ENCODE results near the gene VPS9D1.
"Not testable (repeated sequence)": the region's sequence is repeated elsewhere in the genome, so short reads cannot be mapped to it uniquely, and the experiment has no call there.

Gene VPS9D1

GRCh38 chr16:89709716-89710432 is 10.8 kb downstream of the VPS9D1 start:
- TF ChIP-seq GATA1 (IDR thresholded peaks at IDR 0.05; ENCODE audit: low read depth, low read length) = no peak
- TF ChIP-seq POLR2A (IDR thresholded peaks at IDR 0.05; ENCODE audit: low read length) = no peak
- no peak for DNase-seq

DNA sequence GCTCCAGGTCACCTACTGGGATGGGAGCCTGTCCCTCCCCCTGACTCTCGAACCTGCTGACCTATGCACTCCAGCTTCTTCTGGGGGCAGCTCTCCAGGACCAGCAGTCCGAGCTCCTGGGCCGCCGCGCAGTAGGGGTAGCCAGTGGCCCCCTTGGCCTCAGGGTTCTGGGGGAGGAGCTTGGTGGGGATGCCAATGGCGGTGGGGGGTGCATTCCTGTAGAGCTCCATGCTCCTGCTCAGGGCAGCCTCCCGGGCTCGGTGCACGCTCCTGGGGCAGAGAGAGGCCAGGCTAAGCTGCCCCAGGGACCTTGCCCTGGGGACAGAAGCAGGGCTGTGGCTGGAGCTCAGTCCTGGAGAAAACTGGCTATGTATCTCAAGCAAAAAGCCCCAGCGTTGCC is 11.5 kb downstream of the VPS9D1 start:
- no peak for TF ChIP-seq GATA1 (IDR thresholded peaks at IDR 0.05; ENCODE audit: low read depth, low read length)
- TF ChIP-seq POLR2A (IDR thresholded peaks at IDR 0.05; ENCODE audit: low read length) = no peak
- no peak for DNase-seq

DNA sequence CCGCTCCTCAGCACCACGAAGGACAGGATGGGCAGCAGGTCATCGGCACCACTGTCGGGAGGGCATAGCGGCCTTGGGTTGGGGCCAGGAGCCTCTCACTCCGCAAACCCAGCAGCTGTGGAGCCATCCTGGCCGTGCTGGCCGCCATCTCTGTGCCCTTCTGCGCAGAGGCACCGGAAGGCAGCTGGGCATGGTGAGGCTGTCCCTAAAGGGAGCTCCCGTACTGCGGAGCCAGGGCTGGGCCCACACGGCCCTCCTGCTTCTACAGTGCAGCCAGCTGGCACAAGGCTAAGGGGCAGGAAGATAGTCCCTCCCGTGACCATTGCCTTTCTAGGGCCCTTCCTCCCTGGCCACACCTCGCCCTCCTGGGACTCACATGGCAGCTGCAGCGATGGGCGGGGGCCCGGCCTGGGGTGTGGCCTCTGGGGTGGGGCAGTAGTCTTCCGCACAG is 12.2 kb downstream of the VPS9D1 start:
- no peak for DNase-seq
- TF ChIP-seq POLR2A (IDR thresholded peaks at IDR 0.05; ENCODE audit: low read length) = no peak
- TF ChIP-seq GATA1 (IDR thresholded peaks at IDR 0.05; ENCODE audit: low read depth, low read length) = no peak

DNA sequence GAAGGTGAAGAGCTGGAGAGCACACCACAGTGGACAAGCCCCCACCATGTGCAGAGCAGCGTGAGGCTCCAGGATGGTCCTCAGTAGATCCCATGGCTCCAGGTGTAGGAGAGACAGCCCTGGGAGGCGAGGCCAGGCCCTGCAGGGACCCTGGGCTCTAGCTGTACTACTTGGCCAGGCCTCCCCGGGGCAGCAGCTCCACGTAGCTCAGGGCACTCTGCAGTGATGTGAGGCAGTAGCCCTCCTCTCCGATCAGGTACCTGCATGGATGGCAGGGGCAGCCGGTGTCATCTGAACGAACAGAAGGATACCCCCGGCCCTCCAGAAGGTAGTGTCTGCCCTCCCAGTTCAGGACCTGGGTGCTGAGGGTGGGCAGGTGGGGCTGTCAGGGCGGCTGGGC is 13.0 kb downstream of the VPS9D1 start:
- TF ChIP-seq POLR2A (IDR thresholded peaks at IDR 0.05; ENCODE audit: low read length) = no peak
- no peak for TF ChIP-seq GATA1 (IDR thresholded peaks at IDR 0.05; ENCODE audit: low read depth, low read length)
- DNase-seq = no peak

DNA sequence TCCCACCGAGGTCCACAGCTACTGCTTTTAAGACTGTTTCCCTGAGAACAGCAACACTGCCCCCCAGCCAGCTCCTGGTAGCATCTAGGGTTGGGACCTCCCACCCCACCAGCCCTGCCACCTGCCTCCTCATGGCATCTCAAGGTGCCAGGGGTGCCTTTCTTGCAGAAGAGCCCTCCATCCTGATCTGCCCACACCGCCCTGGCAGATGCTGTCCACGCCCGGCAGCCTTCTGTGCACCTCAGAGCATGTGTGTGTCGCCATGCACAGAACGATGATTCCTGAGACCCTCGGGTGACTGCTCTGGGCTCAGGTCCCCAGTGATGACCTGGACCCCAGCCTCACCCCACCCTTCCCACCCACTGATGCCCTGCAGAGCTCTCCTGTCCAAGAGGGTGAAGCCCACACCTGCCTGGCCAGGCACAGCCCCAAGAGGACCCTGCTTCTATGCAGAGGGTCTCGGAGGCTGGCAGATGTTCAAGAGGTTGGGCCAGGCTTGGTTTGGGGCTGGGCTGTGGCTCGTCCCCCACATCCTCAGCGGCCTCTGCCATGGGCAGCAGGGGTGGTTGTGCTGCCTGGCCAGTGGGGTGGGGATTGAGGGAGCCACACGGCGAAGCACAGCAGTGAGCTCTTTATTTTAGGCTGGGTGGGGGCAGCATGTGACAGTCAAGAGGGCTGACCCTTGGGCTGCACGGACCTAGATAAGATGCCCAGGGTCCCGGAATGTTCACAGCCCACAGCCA is 14.0 kb downstream of the VPS9D1 start:
- TF ChIP-seq POLR2A (IDR thresholded peaks at IDR 0.05; ENCODE audit: low read length) (no peak), GATA1 (IDR thresholded peaks at IDR 0.05; ENCODE audit: low read depth, low read length) (no peak)

DNA sequence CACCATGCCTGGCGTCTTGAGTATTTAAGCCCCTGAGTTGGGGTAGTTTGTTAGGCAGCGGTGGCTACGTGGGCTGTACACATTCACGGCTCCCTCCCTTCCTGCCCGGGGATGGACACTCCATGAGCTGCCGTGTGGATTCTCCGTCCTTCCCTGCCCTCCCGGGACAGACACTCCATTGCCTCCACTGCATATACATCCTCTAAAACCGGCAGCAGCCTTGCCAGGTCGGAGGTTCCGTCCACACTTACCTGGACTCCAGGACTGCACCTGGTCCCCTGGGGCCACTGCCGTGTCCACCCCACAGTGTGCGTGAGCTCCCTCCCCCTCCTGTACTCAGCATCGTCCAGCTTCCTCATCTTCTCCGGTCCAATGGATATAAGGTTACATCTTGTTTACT is 15.7 kb downstream of the VPS9D1 start:
- DNase-seq = no peak
- TF ChIP-seq POLR2A (IDR thresholded peaks at IDR 0.05; ENCODE audit: low read length) (no peak), GATA1 (IDR thresholded peaks at IDR 0.05; ENCODE audit: low read depth, low read length) (no peak)

More for the DNA sequence above, 14.0 kb downstream of the VPS9D1 start:
- no peak for DNase-seq

DNA sequence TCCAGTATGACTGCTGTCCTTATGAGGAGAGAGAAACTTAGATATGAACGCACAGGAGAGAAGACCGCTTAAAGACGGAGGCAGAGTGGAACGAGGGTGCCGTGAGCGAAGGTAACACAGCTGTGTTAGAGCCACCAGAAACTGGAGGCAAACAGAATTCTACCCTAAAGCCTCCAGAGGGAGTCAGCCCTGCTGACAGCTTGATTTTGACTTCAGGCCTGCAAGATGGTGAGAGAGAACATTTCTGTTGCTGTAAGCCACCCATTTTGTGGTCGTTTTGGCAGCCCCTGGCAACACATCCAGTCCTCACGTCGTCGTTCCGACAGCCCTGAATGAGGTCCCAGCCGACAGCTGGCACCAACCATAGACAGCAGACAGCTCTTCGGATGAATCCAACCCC is 16.4 kb downstream of the VPS9D1 start:
- no peak for DNase-seq
- TF ChIP-seq POLR2A (IDR thresholded peaks at IDR 0.05; ENCODE audit: low read length) (no peak), GATA1 (IDR thresholded peaks at IDR 0.05; ENCODE audit: low read depth, low read length) (no peak)

DNA sequence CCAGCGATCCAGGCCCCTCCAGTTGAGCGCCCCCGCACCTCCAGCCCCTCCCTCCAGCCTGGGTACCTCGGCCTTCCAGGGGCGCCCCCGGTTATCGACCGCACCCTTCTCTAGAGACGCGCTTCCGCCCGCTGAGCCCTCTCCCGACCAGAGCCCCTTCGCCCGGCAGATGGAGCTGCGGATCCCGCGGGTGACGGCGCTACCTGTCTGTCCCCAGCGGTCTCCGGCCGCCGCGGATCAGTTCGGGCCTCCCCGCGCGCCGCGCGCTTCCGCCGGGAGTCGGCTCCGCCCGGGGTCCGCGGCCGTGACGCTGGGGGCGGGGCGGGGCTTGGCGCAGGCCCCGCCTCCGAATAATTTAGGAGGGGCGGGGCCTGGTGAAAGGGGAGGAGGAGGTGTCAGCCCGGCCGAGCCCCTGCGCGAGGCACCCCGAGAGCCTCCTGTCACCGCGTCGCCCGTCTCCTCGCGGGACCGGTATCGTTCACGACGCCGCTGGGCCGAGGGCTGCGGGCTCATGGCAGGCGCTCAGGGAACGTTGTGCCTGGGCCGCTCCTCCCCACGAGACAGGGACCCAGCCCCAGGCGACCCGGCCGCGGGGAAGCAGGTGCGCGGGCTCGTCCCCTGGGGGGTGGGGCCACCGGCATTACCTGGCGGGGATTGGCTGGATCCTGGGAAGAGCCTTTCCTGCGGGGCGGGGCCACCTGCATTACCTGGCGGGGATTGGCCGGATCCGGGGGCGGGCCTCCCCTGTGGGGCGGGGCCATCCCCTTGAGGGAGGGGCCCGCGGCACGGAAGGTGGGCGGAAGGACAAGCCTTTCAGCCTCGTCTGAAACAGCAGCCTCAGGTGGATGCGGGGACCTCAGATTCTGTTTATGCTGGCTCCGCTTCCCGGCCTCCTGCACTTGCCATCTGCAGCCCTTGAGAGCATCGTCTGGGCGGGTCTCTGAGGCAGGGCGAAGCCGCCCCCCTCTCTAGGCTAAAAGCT is 19.0 kb downstream of the VPS9D1 start, which contains the start of gene SPATA2L:
Gene SPATA2L (minus strand): TSS at position 281 of the 982 bp plus-strand sequence. CDS start 473 bp downstream, outside the sequence.
- peak; percentile 90 to 95 for DNase-seq
- TF ChIP-seq GATA1 (IDR thresholded peaks at IDR 0.05; ENCODE audit: low read depth, low read length) (no peak), POLR2A (IDR thresholded peaks at IDR 0.05; ENCODE audit: low read length) (peak; percentile 41)

GRCh38 chr16:89700649-89701424 is 19.9 kb downstream of the VPS9D1 start:
- TF ChIP-seq GATA1 (IDR thresholded peaks at IDR 0.05; ENCODE audit: low read depth, low read length) (no peak), POLR2A (IDR thresholded peaks at IDR 0.05; ENCODE audit: low read length) (no peak)
- peak; percentile 78 to 79 for DNase-seq

- TF ChIP-seq GATA1 (IDR thresholded peaks at IDR 0.05; ENCODE audit: low read depth, low read length) = no peak
- TF ChIP-seq POLR2A (IDR thresholded peaks at IDR 0.05; ENCODE audit: low read length) = no peak
- peak; percentile 97 to 99 for DNase-seq
Measured at GRCh38 chr16:89700100-89700648, 20.5 kb downstream of the VPS9D1 start.

DNA sequence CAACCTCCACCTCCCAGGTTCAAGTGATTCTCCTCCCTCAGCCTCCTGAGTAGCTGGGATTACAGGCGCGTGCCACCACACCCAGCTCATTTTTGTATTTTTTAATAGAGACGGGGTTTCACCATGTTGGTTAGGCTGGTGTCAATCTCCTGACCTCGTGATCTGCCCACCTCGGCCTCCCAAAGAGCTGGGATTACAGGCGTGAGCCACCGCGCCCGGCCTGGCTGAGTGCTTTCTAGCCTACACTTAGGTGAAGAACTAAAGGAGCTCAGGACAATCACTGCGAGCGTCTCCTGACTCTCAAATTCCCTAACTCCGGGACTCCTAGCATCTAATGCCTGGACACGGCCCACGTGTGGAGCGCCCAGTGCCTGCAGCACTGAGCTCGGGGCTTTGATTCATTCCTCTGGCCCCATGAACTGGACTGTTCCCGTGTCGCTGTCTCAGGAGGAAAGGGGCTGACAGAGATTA is 21.0 kb downstream of the VPS9D1 start:
- DNase-seq = not testable (repeated sequence)

GRCh38 chr16:89698717-89699116 is 22.0 kb downstream of the VPS9D1 start:
- not testable (repeated sequence) for DNase-seq

All from erythroblast (primary cell).